Endothelial cell of umbilical vein (primary cell): ENCODE measurements around the gene CMTR1. TPM values are rescaled to one million over a fixed set of nuclear protein-coding genes. Genes with fewer than 3 reads are reported as not detected.

Experiments
- BruUV-seq: library from RNA; stranded (reverse); fragments of 400-500 nt; replicated peaks from 2 replicates; lab custom pipeline; 2021; lab: Mats Ljungman, UMichigan
- CTCF ChIA-PET: fragments of 300-600, 350-600 bp; sonication (Branson Sonifier 250); formaldehyde crosslinking; loops from one replicate; lab custom pipeline; 2021; ENCODE audit warnings: antibody characterized with exemption, inconsistent platforms; lab: Charles Lee
- POLR2A ChIA-PET: fragments of 300-600, 350-600 bp; sonication (Branson Sonifier 250); formaldehyde crosslinking; loops from one replicate; lab custom pipeline; 2021; ENCODE audit warnings: antibody characterized with exemption, inconsistent platforms; lab: Charles Lee
- DNase-seq: peaks from one replicate; pipeline ENCODE4 v3.0.0-alpha.2; 2011; ENCODE audit warnings: low read depth, low spot score
- FAIRE-seq: peaks from 2 replicates; lab custom pipeline; 2011; peaks lifted over from hg19 to GRCh38; lab: Jason Lieb, UNC
- H2AFZ ChIP-seq: 2 replicates; pipeline ENCODE4 v1.6.0; 2012; ENCODE audit warnings: low read depth, low read length, control low read depth, inconsistent platforms
- H3K27ac ChIP-seq: 2 replicates; pipeline ENCODE4 v1.5.1; 2011; ENCODE audit warnings: low read depth, mild to moderate bottlenecking, control low read depth, low read length, moderate library complexity; ENCODE audit not compliant: insufficient read depth
- H3K27me3 ChIP-seq, 2 experiments: 2 replicates each; pipeline versions ENCODE4 v1.6.0 to v1.6.1; 2011; ENCODE audit warnings: low read length in 2 of 2, mixed read lengths in 1 of 2; ENCODE audit not compliant: control insufficient read depth in 2 of 2, insufficient read depth in 2 of 2
- H3K36me3 ChIP-seq, 2 experiments: 2 replicates in 1 of 2; 3 replicates in 1 of 2; pipeline ENCODE4 v1.5.1; 2011; ENCODE audit warnings: low read length in 2 of 2, mild to moderate bottlenecking in 1 of 2, moderate library complexity in 1 of 2; ENCODE audit not compliant: control insufficient read depth in 2 of 2, insufficient read depth in 2 of 2; ENCODE audit errors: extremely low read depth in 1 of 2
- H3K4me1 ChIP-seq: 3 replicates; pipeline ENCODE4 v1.5.1; 2011; ENCODE audit warnings: mild to moderate bottlenecking, low read length; ENCODE audit not compliant: control insufficient read depth, insufficient read depth; ENCODE audit errors: extremely low read depth
- H3K4me2 ChIP-seq: 2 replicates; pipeline ENCODE4 v1.6.1; 2011; ENCODE audit warnings: low read length, control low read depth, mixed read lengths; ENCODE audit not compliant: insufficient read depth
- H3K4me3 ChIP-seq, 3 experiments: fragments of 200-600 bp in 1 of 3; sonication (generic), shearing (Covaris generic) in 1 of 3; replicated peaks in 1 of 3; 2 replicates each; pipeline ENCODE4 v1.5.1; 2011 to 2016; ENCODE audit warnings: control low read depth in 3 of 3, low read length in 3 of 3, mild to moderate bottlenecking in 2 of 3, inconsistent platforms in 1 of 3, low read depth in 1 of 3, moderate library complexity in 1 of 3; ENCODE audit not compliant: insufficient read depth in 1 of 3
- H3K79me2 ChIP-seq: 2 replicates; pipeline ENCODE4 v1.6.0; 2012; ENCODE audit warnings: low read length, inconsistent platforms; ENCODE audit not compliant: control insufficient read depth, insufficient read depth
- H3K9ac ChIP-seq: replicated peaks from 2 replicates; pipeline ENCODE3; 2011; ENCODE audit warnings: low read length, control low read depth; ENCODE audit not compliant: insufficient read depth; ENCODE audit errors: extremely low read depth
- H3K9me1 ChIP-seq: replicated peaks from 3 replicates; pipeline ENCODE4 v1.6.0; 2011; ENCODE audit warnings: mild to moderate bottlenecking, low read length; ENCODE audit not compliant: control insufficient read depth, insufficient read depth; ENCODE audit errors: extremely low read depth
- H3K9me3 ChIP-seq: replicated peaks from 2 replicates; pipeline ENCODE4 v1.5.1; 2012; ENCODE audit warnings: low read length, inconsistent platforms; ENCODE audit not compliant: control insufficient read depth, insufficient read depth
- H4K20me1 ChIP-seq: replicated peaks from 2 replicates; pipeline ENCODE3; 2011; ENCODE audit warnings: mild to moderate bottlenecking, low read length; ENCODE audit not compliant: control insufficient read depth, insufficient read depth; ENCODE audit errors: extremely low read depth
- CTCF ChIP-seq, 2 donors: IDR thresholded peaks; 1 replicate in 1 of 2; 2 replicates in 1 of 2; pipeline ENCODE4 v1.5.1; 2011; ENCODE audit warnings: low read length in 2 of 2, mild to moderate bottlenecking in 2 of 2, moderate library complexity in 2 of 2, control low read depth in 1 of 2, inconsistent platforms in 1 of 2, low read depth in 1 of 2; ENCODE audit not compliant: insufficient read depth in 1 of 2; ENCODE audit errors: extremely low read depth in 1 of 2
- EZH2 ChIP-seq: IDR thresholded peaks from 2 replicates; pipeline ENCODE4 v1.6.1; 2012; ENCODE audit warnings: borderline replicate concordance, low read depth, mild to moderate bottlenecking, moderate library complexity, low read length, inconsistent platforms; ENCODE audit not compliant: severe bottlenecking
- JUN ChIP-seq: IDR thresholded peaks from 2 replicates; pipeline ENCODE4 v1.6.1; 2011; ENCODE audit warnings: borderline replicate concordance, low read depth; ENCODE audit not compliant: insufficient read length, insufficient read depth
- MAX ChIP-seq: IDR thresholded peaks from 2 replicates; pipeline ENCODE4 v1.6.1; 2011; ENCODE audit not compliant: insufficient read depth, insufficient read length
- POLR2AphosphoS5 ChIP-seq: IDR thresholded peaks from 2 replicates; pipeline ENCODE4 v1.6.1; 2012; ENCODE audit warnings: low read depth, mild to moderate bottlenecking, control low read depth, low read length, moderate library complexity; ENCODE audit not compliant: insufficient read depth
- dilution Hi-C: fragments of 300-500 bp; cut with MboI; formaldehyde crosslinking; loops from one replicate; pipeline ENCODE4 v1.15.0; 2019; ENCODE audit warnings: low sequenced_read_pairs; ENCODE audit not compliant: extremely low pct_ligation_motif_present
- intact Hi-C: fragments of 100-400 bp; cut with micrococcal nuclease; formaldehyde crosslinking; loops from one replicate; pipeline ENCODE4 v1.10.0; 2022
- polyA plus RNA-seq, 4 experiments: library from polyadenylated mRNA; depleted of rRNA in 3 of 4; stranded (reverse) in 3 of 4; unstranded in 1 of 4; fragments of >200 nt; gene quantifications; 2 replicates each; pipeline versions ENCODE4 v1.2.1 to v1.2.3, GENCODE V29; 2011 to 2012; ENCODE audit warnings: missing spikeins in 1 of 4
- total RNA-seq: library from RNA; stranded (reverse); gene quantifications from 2 replicates; pipeline ENCODE4 v1.2.3, GENCODE V29; 2021

CMTR1 gene
- total and polyA plus RNA-seq, 2 donors (not counting 3 experiments of a cell fraction or from before 2014, with no cell fraction given): 19.5 to 38.0 TPM

DNA sequence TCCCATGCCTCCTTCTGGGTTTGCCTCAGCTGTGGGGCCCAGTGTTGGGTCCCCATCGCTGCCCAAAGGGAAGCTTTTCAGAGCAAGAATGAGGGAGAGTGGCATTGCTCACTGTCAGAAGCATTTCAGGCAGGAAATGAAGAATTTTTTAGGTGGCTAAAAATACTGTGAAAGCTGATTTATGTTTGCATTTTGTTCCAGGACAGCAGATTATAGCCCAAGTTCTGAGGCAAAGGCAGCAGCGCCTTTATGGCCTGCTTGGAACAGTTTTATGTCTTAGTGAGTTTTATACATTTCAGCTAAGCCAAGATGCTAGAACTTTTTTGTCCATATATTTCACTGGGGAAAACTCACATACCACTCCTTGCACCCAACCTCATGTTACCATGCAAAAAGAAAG is 71.0 kb downstream of the CMTR1 start:
- Histone ChIP-seq H3K9ac (no peak overlapping the region), H3K27me3 (peaks cover 13 to 17% of the 10 kb centered on the region in 2 experiments), H2AFZ (no peak overlapping the region), H3K4me2 (no peak overlapping the region), H3K9me1 (no peaks in the 10 kb centered on the region), H3K27ac (no peak overlapping the region), H3K4me1 (peaks cover 3% of the 10 kb centered on the region), H3K79me2 (peaks cover under 1% of the 10 kb centered on the region), H3K36me3 (no peaks in the 10 kb centered on the region), H4K20me1 (no peaks in the 10 kb centered on the region), H3K9me3 (no peaks in the 10 kb centered on the region), H3K4me3 (no peak overlapping the region)
- ChIA-PET POLR2A (no interaction called here), CTCF (interaction anchor here (1.3 kb wide), 1 partner anchor 20 kb away, joined by 3 read pairs; no protein-coding TSS in a partner anchor)
- no peak for TF ChIP-seq MAX
- intact Hi-C loops: no loop called here
- no peak for DNase-seq
- FAIRE-seq: no peak
- BruUV-seq: no TSS peak
- dilution Hi-C loops: no loop called here

GRCh38 chr6:37506479-37506878 is 73.5 kb downstream of the CMTR1 start:
- ChIA-PET POLR2A (no interaction called here), CTCF (interaction anchor here (0.7 kb wide), 1 partner anchor 10 kb away, joined by 3 read pairs; no protein-coding TSS in a partner anchor)
- no peak overlapping the region for H3K27ac ChIP-seq
- H3K9me3 ChIP-seq: no peaks in the 10 kb centered on the region
- H3K27me3 ChIP-seq: peaks cover 22% of the 10 kb centered on the region in 2 experiments
- no peaks in the 10 kb centered on the region for H4K20me1 ChIP-seq
- no TSS peak for BruUV-seq
- no peaks in the 10 kb centered on the region for H3K36me3 ChIP-seq
- H2AFZ ChIP-seq: no peak overlapping the region
- H3K9ac ChIP-seq: no peak overlapping the region
- DNase-seq (no peak), FAIRE-seq (no peak)
- H3K4me1 ChIP-seq: no peaks in the 10 kb centered on the region
- H3K79me2 ChIP-seq: no peaks in the 10 kb centered on the region
- TF ChIP-seq POLR2AphosphoS5 (no peak), JUN (no peak), CTCF (IDR thresholded peaks at IDR 0.05; ENCODE audit: extremely low read depth in 1 of 2, insufficient read depth in 1 of 2, low read depth in 1 of 2, low read length in 2 of 2) (no peak), EZH2 (no peak), MAX (no peak)
- no peak overlapping the region for H3K4me2 ChIP-seq
- intact Hi-C loops: no loop called here
- H3K4me3 ChIP-seq: no peak overlapping the region
- dilution Hi-C loops: no loop called here
- no peaks in the 10 kb centered on the region for H3K9me1 ChIP-seq
